Sigmoid colon (tissue), 4 donors: ENCODE measurements around the gene TXNL4A.

Source experiments
- EP300 ChIP-seq, 4 donors: sonication (generic); formaldehyde crosslinking; IDR thresholded peaks; one replicate each; pipeline ENCODE4 v1.6.1; 2017; ENCODE audit warnings: antibody characterized with exemption in 4 of 4
- POLR2A ChIP-seq, 2 donors: fragments of 450-650 bp; IDR thresholded peaks; one replicate each; pipeline ENCODE4 v1.6.1; 2016; ENCODE audit warnings: antibody characterized with exemption in 2 of 2, mild to moderate bottlenecking in 2 of 2, moderate library complexity in 2 of 2
- TF ChIP-seq, protein P1 (sequence below), 4 experiments: fragments of 450-650 bp in 3 of 4; fragments of 200-600 bp in 1 of 4; IDR thresholded peaks; one replicate each; pipeline ENCODE4 v1.5.1; 2016 to 2019; ENCODE audit warnings: antibody characterized with exemption in 4 of 4, mild to moderate bottlenecking in 3 of 4, moderate library complexity in 2 of 4

DNA sequence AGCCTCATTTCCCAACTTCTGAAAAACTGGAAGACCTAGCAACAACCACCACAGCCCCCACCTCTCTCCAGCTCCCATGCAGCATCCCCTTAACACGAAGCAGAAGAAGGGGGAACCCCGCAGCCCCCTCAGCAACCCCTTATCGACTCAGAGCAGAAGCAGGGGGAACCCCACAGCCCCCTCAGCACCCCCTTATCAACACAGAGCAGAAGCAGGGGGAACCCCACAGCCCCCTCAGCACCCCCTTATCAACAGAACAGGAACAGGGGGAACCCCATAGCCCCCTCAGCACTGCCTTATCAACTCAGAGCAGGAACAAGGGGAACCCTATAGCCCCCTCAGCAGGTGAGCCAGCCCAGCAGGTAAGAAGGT lies 43.6 kb downstream of the TXNL4A start:
- TF ChIP-seq EP300 (IDR thresholded peaks at IDR 0.05) = no peak
- TF ChIP-seq, protein P1, sequence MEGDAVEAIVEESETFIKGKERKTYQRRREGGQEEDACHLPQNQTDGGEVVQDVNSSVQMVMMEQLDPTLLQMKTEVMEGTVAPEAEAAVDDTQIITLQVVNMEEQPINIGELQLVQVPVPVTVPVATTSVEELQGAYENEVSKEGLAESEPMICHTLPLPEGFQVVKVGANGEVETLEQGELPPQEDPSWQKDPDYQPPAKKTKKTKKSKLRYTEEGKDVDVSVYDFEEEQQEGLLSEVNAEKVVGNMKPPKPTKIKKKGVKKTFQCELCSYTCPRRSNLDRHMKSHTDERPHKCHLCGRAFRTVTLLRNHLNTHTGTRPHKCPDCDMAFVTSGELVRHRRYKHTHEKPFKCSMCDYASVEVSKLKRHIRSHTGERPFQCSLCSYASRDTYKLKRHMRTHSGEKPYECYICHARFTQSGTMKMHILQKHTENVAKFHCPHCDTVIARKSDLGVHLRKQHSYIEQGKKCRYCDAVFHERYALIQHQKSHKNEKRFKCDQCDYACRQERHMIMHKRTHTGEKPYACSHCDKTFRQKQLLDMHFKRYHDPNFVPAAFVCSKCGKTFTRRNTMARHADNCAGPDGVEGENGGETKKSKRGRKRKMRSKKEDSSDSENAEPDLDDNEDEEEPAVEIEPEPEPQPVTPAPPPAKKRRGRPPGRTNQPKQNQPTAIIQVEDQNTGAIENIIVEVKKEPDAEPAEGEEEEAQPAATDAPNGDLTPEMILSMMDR (IDR thresholded peaks at IDR 0.05) = no peak
- TF ChIP-seq POLR2A (IDR thresholded peaks at IDR 0.05) = no peak
